ENCODE measurements around the gene TMPRSS2. TPM values are rescaled to one million over a fixed set of nuclear protein-coding genes. Genes with fewer than 3 reads are reported as not detected.

The TMPRSS2 gene
- total RNA-seq, 2 experiments from 2014 or later = not detected

DNA sequence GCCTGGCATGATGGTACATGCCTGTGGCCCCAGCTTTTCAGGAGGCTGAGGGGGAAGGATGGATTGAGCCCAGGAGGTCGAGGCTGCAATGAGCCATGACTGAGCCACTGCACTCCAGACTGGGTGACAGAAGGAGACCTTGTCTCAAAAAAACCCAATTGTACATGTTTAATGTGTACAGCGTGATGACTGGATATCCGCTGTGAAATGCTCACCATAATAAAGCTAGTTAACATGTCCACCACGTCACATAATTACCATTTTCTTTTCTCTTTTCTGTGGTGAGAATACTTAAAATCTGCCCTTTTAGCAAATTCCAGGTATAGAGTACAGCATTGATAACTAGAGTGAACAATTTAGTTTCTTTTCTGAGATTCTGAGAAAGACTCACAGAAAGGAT lies 24.0 kb downstream of the TMPRSS2 start:
- ChIA-PET CTCF (interaction anchor here (1.3 kb wide), 1 partner anchor 24 kb away, joined by 3 read pairs; no protein-coding TSS in a partner anchor), POLR2A (no interaction called here)

DNA sequence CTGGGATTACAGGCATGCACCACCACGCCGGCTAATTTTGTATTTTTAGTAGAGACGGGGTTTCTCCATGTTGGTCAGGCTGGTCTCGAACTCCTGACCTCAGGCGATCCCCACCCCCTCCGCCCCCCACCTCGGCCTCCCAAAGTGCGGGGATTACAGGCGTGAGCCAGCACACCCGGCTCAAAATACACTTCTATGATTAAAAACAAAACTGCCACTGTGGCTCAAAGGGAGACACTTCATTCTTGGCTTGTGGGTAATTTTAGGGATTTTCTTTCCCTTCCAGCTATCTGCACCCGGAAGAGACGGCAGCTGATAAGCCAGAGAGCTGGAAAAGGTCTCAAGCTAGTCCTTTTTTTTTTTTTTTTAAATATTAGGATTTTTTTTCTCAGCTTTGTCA lies 24.5 kb downstream of the TMPRSS2 start:
- ChIA-PET CTCF (interaction anchor here (1.3 kb wide), 1 partner anchor 23 kb away, joined by 3 read pairs; no protein-coding TSS in a partner anchor), POLR2A (no interaction called here)

DNA sequence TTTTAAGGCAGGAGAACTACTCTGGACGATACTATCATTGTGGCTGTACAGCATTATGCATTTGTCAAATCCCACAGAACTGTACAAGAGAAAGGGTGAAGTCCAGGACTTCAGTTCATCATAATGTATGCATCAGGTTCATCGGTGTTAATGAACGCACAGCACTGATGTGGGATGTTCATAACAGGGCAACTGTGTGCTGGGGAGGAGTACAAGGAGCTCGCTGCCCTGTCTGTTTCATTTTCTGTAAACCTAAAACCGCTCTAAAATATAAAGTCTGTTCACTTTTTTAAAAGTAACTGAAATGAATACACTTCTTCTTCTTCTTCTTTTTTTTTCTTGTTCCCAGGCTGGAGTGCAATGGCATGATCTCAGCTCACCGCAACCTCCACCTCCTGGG lies 25.0 kb downstream of the TMPRSS2 start:
- POLR2A ChIA-PET = no interaction called here
- CTCF ChIA-PET = interaction anchor here (1.3 kb wide), 1 partner anchor 23 kb away, joined by 3 read pairs; no protein-coding TSS in a partner anchor

DNA sequence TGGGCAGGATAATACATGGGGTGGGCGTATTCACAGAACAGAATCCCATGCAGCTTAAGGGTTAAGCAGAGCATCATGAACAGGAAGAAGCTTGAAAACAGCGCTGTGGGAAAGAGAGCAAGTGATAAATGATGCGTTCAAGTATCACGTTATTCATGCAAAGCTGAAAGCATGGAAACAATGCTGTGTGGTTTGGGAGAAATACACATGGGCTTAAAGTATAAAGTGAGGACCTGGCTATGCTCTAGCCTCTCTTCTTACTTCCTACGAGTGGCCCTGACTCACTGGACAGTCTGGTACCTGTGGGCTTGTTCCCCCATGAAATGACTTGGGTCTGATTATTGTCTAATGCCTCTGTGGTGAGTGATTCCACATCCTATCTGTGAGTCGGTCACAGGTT lies 25.7 kb downstream of the TMPRSS2 start:
- CTCF ChIA-PET = interaction anchor here (1.3 kb wide), 1 partner anchor 22 kb away, joined by 3 read pairs; no protein-coding TSS in a partner anchor
- POLR2A ChIA-PET = no interaction called here

DNA sequence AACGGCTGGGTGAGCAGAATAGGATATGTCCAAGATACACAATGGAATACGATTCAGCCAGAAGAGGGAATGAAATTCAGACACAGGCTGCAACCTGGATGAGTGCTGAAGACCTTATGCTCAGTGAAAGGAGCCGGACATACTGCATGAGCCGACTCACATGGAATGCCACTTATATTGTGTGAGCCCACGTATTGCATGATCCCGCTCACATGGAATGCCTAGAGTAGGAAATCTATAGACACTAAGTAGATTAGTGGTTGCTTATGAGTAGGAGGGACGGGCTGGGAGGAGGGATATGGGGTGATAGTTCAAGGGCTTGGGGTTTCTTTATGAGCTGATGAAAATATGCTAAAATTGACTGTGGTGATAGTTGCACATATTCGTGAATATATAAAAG lies 26.8 kb downstream of the TMPRSS2 start:
- POLR2A ChIA-PET = no interaction called here
- CTCF ChIA-PET = no interaction called here

- ChIA-PET CTCF (no interaction called here), POLR2A (no interaction called here)
These were observed 27.8 kb downstream of the TMPRSS2 start for GRCh38 chr21:41480086-41480690.

DNA sequence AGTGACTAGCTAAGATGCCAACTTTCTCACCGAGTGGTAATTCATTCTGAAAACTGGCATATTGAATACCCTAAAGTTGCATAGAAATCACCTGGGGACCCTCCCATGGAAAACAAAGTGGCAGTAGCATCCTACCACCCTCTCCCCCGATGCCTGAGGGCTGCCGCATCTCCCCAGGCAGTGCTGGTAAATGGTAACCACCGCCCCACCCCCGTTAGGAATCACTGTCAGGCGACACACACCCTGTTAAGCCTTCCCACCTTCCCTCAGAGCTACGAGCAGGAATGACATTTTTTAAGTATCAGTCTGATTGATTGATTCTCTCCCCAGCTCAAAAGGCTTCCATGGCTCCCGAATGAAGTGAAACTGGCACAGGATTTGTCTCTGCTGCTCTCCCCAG lies 28.3 kb downstream of the TMPRSS2 start:
- ChIA-PET CTCF (no interaction called here), POLR2A (no interaction called here)

DNA sequence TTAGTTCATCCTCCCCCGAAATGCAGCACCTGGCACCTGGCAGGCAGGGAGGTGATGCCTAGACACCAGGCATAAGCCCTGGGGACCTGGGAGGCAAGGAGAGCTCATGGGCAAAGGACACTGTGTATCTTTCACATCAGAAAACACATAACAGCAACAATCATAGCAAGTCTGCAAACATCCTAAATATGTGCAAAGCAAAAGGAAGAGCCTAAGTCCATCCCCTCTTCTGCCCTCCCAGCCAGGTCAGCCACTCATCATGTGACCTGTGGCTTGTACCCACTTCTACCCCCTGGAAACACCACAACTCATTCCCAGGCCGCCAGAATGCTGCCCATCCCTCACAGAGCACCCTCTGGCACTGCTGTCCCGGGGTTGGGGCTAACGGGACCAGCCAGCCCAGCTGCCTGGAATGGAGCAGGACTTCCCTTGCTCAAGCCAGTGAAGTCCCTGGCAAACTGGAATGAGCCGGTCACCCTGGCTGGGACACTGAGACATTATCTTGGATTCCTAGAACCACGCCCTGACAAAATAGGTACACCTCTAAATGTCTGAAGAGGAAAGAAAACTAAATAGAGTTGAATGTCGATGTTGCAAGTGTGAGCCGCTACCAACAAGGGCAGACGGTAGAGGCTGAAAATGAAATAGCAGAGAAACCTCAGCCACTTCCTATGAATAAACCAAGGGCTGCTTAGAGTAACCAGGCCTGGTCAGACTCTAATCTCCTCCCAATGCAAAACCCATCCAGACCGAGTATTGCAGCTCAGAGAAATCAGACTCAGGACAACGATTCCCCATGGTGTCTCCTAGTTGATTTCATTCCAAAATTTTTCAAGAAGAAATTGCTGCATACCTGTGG lies 29.4 kb downstream of the TMPRSS2 start:
- ChIA-PET POLR2A (no interaction called here), CTCF (no interaction called here)

DNA sequence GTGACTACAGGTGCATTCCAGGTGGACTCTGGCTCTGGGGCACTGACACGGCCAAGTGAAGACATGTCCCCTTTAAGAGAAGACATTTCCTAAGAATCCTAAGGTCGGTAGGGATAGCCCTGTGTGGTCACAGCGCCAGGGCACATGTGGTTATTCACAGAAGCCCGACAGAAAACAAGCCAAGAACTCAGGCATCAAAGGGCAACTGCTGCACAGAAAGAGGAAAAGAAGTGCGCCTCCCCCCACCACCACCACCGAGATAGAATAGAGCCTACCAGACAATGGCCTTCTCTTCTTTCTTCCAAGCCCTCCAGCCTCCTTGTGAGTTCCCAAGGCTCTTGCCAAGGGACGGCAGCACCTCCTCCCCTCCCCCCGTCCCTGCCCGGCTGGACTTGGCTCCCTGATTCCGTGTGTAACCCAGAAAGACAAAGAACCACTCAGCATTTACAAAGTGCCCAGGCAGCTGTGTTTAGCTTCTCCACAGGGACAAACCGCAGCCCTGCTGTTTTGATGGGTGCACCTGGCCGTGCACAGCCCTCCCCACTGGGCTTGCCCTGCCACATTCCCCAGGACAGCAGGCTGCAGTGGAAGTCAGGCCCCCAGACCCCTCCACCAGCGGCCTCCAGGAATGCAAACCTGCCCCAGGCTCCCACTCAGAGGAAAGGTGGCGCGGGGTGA lies 30.2 kb downstream of the TMPRSS2 start:
- ChIA-PET POLR2A (no interaction called here), CTCF (no interaction called here)

DNA sequence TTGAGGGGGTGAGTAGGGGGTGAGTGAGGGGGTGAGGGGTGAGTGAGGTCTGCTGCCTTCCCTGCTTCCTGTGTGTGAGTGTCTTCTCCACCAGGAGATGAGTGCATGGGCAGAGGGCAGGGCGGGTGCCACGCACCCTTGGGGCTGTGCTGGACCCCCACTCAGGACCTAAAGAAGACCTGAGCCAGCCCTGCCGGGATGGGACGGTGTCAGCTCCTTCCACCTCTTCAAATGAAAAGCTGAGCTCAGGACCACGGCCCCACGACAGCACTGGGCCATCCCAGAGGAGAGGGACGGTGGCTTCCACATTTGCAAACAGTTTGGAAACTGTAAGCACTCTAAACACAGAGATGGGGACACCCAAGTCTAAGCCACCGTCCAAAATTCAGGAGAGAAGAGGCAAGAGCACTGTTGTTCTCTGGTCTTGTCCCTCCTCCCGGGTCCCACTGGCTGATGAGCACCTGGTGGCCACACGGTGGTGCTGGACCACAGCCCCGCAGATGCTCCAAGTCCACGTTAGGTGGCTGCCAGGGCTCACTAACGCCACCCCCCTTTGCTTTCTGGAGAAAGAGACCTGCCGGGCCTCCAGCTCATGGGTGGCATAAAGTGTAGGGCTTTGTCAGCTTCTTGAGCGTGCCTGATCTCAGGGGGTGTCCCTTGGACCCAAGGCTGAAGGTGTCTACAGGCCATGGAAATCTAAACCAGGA lies 32.1 kb downstream of the TMPRSS2 start:
- POLR2A ChIA-PET = no interaction called here
- CTCF ChIA-PET = no interaction called here

DNA sequence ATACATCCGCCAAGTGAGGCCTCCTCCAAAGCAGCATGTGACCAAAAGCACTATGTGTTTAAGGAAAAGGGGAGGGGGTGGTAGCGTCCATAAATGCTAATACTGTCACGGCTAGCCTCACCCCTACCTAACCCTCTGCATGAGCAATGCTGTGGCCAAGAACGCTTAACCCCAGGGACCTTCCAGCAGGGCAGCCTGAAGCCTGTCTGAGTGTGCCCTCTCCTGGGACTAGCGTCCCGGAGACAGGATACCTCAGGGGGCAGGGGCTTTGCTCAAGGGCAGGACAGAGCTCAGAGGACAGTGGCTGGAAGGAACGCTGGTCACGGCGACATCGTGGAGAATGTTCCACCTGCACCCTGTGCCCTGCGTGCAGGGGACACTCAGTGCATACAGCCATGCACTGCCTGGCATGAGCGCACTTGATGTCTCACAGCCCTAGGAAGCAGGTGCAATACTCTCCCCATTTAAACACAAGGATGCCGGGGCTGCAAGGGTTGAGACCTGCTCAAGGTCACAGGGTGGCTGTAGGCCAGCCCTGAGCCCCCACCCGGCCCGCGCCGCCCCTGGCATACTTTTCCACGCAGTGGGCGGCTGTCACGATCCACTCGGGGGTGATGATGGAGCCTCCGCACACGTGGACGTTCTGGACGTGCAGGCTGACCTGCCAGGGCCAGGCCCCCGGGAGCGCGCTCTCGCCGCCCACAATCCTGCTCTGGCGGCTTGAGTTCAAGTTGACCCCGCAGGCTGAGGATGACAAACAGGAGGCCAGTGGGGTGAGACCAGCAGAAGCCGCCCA lies 35.0 kb downstream of the TMPRSS2 start:
- ChIA-PET POLR2A (no interaction called here), CTCF (no interaction called here)

DNA sequence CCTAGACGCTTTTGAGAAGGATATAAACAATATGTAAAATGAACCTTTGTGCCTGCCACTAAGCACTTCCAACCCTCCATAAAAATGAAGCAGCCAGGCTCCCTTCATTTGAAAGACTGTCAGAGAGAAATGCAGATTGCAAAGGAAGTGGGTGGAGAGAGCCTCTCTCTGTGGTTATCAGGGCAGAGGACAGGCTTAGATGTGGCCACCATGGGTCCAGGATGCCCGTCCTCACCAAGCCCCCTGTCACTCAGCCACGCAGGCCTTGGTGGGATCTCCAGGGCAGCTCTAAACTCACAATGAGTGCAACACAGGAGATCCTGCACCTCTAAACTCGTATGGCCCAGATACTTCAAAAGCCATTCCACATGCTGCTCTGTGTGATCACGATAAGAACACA lies 37.9 kb downstream of the TMPRSS2 start:
- ChIA-PET POLR2A (no interaction called here), CTCF (no interaction called here)

GRCh38 chr21:41466024-41466820 lies 41.7 kb downstream of the TMPRSS2 start:
- ChIA-PET POLR2A (no interaction called here), CTCF (no interaction called here)

- CTCF ChIA-PET = no interaction called here
- POLR2A ChIA-PET = no interaction called here
These were observed 42.7 kb downstream of the TMPRSS2 start for GRCh38 chr21:41465176-41465781.

- POLR2A ChIA-PET = no interaction called here
These were observed 47.1 kb downstream of the TMPRSS2 start for GRCh38 chr21:41460578-41461527.

DNA sequence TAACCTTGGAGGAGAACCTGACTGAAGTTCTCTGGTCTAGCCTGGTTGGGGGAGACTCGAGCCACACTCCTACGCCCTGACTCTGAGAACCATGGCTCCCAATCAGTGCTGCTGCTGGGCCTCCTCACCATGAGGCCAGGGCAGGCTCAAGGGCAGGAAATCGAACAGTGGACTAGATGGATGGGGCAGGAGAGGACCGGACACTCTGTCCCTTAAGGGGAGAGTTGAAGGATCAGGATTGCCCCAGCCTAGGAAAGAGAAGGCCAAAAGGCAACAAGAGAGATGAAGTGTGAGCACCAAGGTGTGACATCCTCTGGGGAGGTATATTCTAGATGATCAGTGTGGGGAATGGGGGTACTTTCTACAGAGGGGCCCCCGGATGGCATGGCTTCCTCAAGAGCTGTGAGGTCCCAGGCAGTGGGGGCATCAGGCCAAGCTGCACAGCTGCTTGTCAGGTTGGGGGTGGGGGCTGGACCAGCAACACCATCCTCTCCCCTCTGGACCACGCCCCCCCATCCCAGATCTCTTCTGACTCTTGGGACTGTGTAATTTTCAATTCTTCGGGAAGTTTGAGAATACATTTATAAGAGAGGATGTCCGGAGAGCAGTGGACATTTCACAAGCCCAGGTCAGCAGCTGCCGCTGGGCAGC lies 47.9 kb downstream of the TMPRSS2 start:
- ChIA-PET POLR2A (no interaction called here), CTCF (interaction anchor here (1.0 to 1.4 kb wide), 5 partner anchors 16 to 180 kb away, joined by 3 to 9 read pairs (median 3); no protein-coding TSS in a partner anchor)

More at GRCh38 chr21:41460578-41461527, 47.1 kb downstream of the TMPRSS2 start:
- CTCF ChIA-PET = interaction anchor here (1.0 to 1.4 kb wide), 5 partner anchors 17 to 181 kb away, joined by 3 to 9 read pairs (median 3); no protein-coding TSS in a partner anchor
